VCaP (cell line): ENCODE measurements around the gene USP20.
"Not testable (repeated sequence)": the region's sequence is repeated elsewhere in the genome, so short reads cannot be mapped to it uniquely, and the experiment has no call there.

ENCODE experiments used
- H3K27ac ChIP-seq: fragments of 450-650 bp; 2 replicates; pipeline ENCODE4 v1.5.1; 2017
- CTCF ChIP-seq: fragments of 450-650 bp; conservative IDR thresholded peaks from 2 replicates; pipeline ENCODE4 v1.5.1; 2017; ENCODE audit warnings: mild to moderate bottlenecking, moderate library complexity

The USP20 gene

GRCh38 chr9:129835128-129835859 is at the start of gene USP20, which contains the start of gene C9orf78:
Gene USP20 (plus strand): TSS chr9:129835458. CDS start chr9:129852556, 17,098 bp downstream.
Gene C9orf78 (minus strand): TSS chr9:129835275. CDS start chr9:129835221, 54 bp downstream.
- H3K27ac ChIP-seq, result peak within 1 kb of the TSS; percentile 88
- no peak for TF ChIP-seq CTCF

GRCh38 chr9:129785866-129786265 is 49.4 kb upstream of the USP20 start:
- TF ChIP-seq CTCF, result no peak
- H3K27ac ChIP-seq, result no peak overlapping the region

- H3K27ac ChIP-seq, result no peak overlapping the region
- TF ChIP-seq CTCF, result no peak
Measured at GRCh38 chr9:129786481-129786880, 48.8 kb upstream of the USP20 start.

- H3K27ac ChIP-seq, result no peak overlapping the region
- TF ChIP-seq CTCF, result no peak
Measured at GRCh38 chr9:129794549-129794948, 40.7 kb upstream of the USP20 start.

GRCh38 chr9:129796029-129796428 is 39.2 kb upstream of the USP20 start:
- H3K27ac ChIP-seq, result not testable (repeated sequence)

GRCh38 chr9:129798973-129799372 is 36.3 kb upstream of the USP20 start:
- no peak for TF ChIP-seq CTCF
- no peak overlapping the region for H3K27ac ChIP-seq

- H3K27ac ChIP-seq, result no peak overlapping the region
- no peak for TF ChIP-seq CTCF
Measured at GRCh38 chr9:129801504-129801903, 33.8 kb upstream of the USP20 start.

GRCh38 chr9:129802833-129803675 is 32.2 kb upstream of the USP20 start, which contains the start of gene TOR1B:
Gene TOR1B (plus strand): TSS chr9:129803184. CDS start chr9:129803213, 29 bp downstream.
- TF ChIP-seq CTCF, result no peak; the same call in 1 of the 2 replicates
- peak within 1 kb of the TSS; percentile 77 for H3K27ac ChIP-seq
